Neuronal stem cell (in vitro differentiated cells): ENCODE results near the gene ZNF207.

ENCODE experiments used
- DNase-seq: peaks from one replicate; pipeline ENCODE4 v3.0.0-alpha.2; 2013; ENCODE audit warnings: low spot score
- H2AFZ ChIP-seq: one replicate; pipeline ENCODE4 v1.6.1; 2013; ENCODE audit warnings: mild to moderate bottlenecking, low read length, inconsistent platforms
- H2AK5ac ChIP-seq: 2 replicates; pipeline ENCODE4 v1.6.1; 2013; ENCODE audit warnings: low read depth, mild to moderate bottlenecking, inconsistent platforms, low read length, moderate library complexity, mixed read lengths
- H2BK120ac ChIP-seq: 2 replicates; pipeline ENCODE4 v1.6.1; 2013; ENCODE audit warnings: low read depth, mild to moderate bottlenecking, inconsistent platforms, low read length, moderate library complexity, mixed read lengths
- H2BK12ac ChIP-seq: one replicate; pipeline ENCODE4 v1.6.1; 2013; ENCODE audit warnings: low read length, inconsistent platforms
- H2BK15ac ChIP-seq: 2 replicates; pipeline ENCODE4 v1.6.1; 2013; ENCODE audit warnings: mild to moderate bottlenecking, low read length, inconsistent platforms, mixed read lengths
- H2BK5ac ChIP-seq: one replicate; pipeline ENCODE4 v1.6.1; 2013; ENCODE audit warnings: inconsistent platforms, mild to moderate bottlenecking, low read length, moderate library complexity
- H3K14ac ChIP-seq: one replicate; pipeline ENCODE4 v1.6.1; 2013; ENCODE audit warnings: low read length, inconsistent platforms
- H3K18ac ChIP-seq: 2 replicates; pipeline ENCODE4 v1.6.1; 2013; ENCODE audit warnings: low read length, inconsistent platforms
- H3K23ac ChIP-seq: 2 replicates; pipeline ENCODE4 v1.6.1; 2013; ENCODE audit warnings: low read depth, mild to moderate bottlenecking, mixed read lengths, low read length, inconsistent platforms; ENCODE audit not compliant: poor library complexity
- H3K27ac ChIP-seq: replicated peaks from 3 replicates; pipeline ENCODE4 v1.5.1; 2013; ENCODE audit warnings: low read length, inconsistent platforms
- H3K27me3 ChIP-seq, 3 experiments: 2 replicates each; pipeline ENCODE4 v1.6.1; 2013; ENCODE audit warnings: low read length in 3 of 3, mild to moderate bottlenecking in 2 of 3, inconsistent platforms in 1 of 3, low read depth in 1 of 3, mixed read lengths in 1 of 3, moderate library complexity in 1 of 3; ENCODE audit not compliant: control insufficient read depth in 3 of 3, insufficient read depth in 3 of 3
- H3K36me3 ChIP-seq, 2 donors: replicated peaks in 1 of 2; 2 replicates each; pipeline ENCODE4 v1.6.1; 2013; ENCODE audit warnings: low read length in 2 of 2; ENCODE audit not compliant: control insufficient read depth in 2 of 2, insufficient read depth in 2 of 2
- H3K4ac ChIP-seq: 2 replicates; pipeline ENCODE4 v1.6.1; 2013; ENCODE audit warnings: inconsistent platforms, mild to moderate bottlenecking, low read length, moderate library complexity
- H3K4me1 ChIP-seq, 2 donors: 1 replicate in 1 of 2; 2 replicates in 1 of 2; pipeline ENCODE4 v1.6.1; 2013; ENCODE audit warnings: low read length in 2 of 2, low read depth in 1 of 2; ENCODE audit not compliant: control insufficient read depth in 2 of 2, insufficient read depth in 1 of 2
- H3K4me2 ChIP-seq: one replicate; pipeline ENCODE4 v1.6.1; 2013; ENCODE audit warnings: mild to moderate bottlenecking, low read length, inconsistent platforms; ENCODE audit not compliant: insufficient read depth, poor library complexity, severe bottlenecking
- H3K4me3 ChIP-seq, 2 donors: 2 replicates each; pipeline ENCODE4 v1.5.1; 2013; ENCODE audit warnings: low read length in 2 of 2, mild to moderate bottlenecking in 2 of 2, inconsistent platforms in 1 of 2, moderate library complexity in 1 of 2
- H3K79me1 ChIP-seq: one replicate; pipeline ENCODE4 v1.6.1; 2013; ENCODE audit warnings: low read depth, mild to moderate bottlenecking, inconsistent platforms, low read length, moderate library complexity
- H3K9ac ChIP-seq: one replicate; pipeline ENCODE4 v1.6.1; 2013; ENCODE audit warnings: mild to moderate bottlenecking, low read depth, low read length, inconsistent platforms; ENCODE audit not compliant: poor library complexity
- H3K9me3 ChIP-seq, 2 donors: replicated peaks in 1 of 2; 2 replicates each; pipeline versions ENCODE3 to v1.6.1; 2013; ENCODE audit warnings: low read length in 2 of 2, mild to moderate bottlenecking in 2 of 2, inconsistent platforms in 1 of 2, low read depth in 1 of 2, mixed read lengths in 1 of 2, moderate library complexity in 1 of 2; ENCODE audit not compliant: control insufficient read depth in 2 of 2, insufficient read depth in 1 of 2
- H4K8ac ChIP-seq: one replicate; pipeline ENCODE4 v1.6.1; 2013; ENCODE audit warnings: low read depth, mild to moderate bottlenecking, inconsistent platforms, low read length, moderate library complexity
- H4K91ac ChIP-seq: one replicate; pipeline ENCODE4 v1.6.1; 2013; ENCODE audit warnings: low read length, low read depth, mild to moderate bottlenecking, inconsistent platforms; ENCODE audit not compliant: poor library complexity
- WGBS, 2 donors: extraction: QIAGEN DNeasy Blood & Tissue Kit; methylation state at CpG; one replicate each; pipeline ENCODE4 v1.1.7; 2013; ENCODE audit warnings: missing lambda C conversion rate in 2 of 2, mixed read lengths in 1 of 2; ENCODE audit not compliant: insufficient read length in 2 of 2, insufficient replicate concordance in 1 of 2; ENCODE audit errors: extremely low coverage in 2 of 2; 5-methylcytosine and 5-hydroxymethylcytosine counted together

The ZNF207 gene

DNA sequence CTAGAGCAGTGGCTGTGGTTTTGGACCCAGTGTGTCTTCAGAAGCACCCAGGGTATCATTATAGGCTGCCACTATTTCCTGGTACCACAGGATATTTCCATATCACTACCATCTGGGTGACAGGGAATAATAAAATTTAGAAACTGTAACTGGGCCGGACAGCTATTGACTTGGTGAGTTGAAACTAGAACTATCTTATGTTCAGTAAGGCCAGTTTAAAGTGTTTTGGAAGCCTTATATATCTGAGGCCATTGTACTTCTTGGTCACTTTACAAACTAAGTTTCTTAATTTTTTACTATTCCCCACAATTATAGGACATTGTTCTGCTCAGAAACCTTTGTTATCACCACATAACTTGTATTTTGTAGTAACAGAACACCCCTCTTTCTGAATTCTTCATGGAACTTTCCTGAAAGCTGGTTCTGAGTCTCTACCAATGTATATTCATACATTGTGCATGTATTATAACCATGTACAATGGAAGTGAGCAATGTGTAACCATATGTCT lies 34.0 kb downstream of the ZNF207 start:
- Histone ChIP-seq H2BK15ac (no peak overlapping the region), H2BK12ac (no peak overlapping the region), H3K4ac (no peak overlapping the region), H3K4me1 (no peaks in the 10 kb centered on the region), H2BK5ac (no peak overlapping the region), H3K79me1 (no peaks in the 10 kb centered on the region), H3K27me3 (no peaks in the 10 kb centered on the region), H3K14ac (no peak overlapping the region), H3K9ac (no peak overlapping the region), H3K23ac (no peak overlapping the region), H3K9me3 (no peaks in the 10 kb centered on the region), H3K4me2 (no peak overlapping the region), H3K4me3 (no peak overlapping the region), H3K18ac (no peak overlapping the region), H2BK120ac (no peak overlapping the region), H2AK5ac (no peak overlapping the region), H4K8ac (no peak overlapping the region), H4K91ac (no peak overlapping the region), H3K36me3 (peaks cover 2 to 48% of the 10 kb centered on the region in 2 donors), H2AFZ (no peak overlapping the region), H3K27ac (no peak overlapping the region)
- no peak for DNase-seq
- WGBS, 2 donors = no CpG with 5 or more reads among the region's 1 CpG

DNA sequence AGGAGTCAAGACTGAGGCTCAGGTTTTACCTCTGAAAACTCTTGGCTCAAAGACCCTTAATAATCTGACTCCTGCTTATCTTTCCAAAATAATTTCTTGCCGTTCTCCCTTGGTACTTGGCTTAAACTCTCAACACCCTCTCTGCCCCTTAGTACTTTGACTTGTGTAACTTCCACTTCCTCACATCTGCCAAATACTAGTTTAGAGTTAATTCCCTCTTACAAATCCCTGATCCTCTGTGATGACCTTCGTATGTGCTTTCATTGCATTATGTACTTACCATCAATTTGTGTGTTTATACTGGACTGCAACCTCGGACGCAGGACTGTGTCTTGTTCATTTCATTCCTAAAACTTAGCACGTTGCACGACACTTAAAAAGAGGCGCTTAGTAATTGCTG lies 35.2 kb downstream of the ZNF207 start:
- Histone ChIP-seq H2BK12ac (no peak overlapping the region), H3K4me1 (no peaks in the 10 kb centered on the region), H2AK5ac (no peak overlapping the region), H3K9me3 (no peaks in the 10 kb centered on the region), H2AFZ (no peak overlapping the region), H3K14ac (no peak overlapping the region), H3K23ac (no peak overlapping the region), H2BK5ac (no peak overlapping the region), H3K4me2 (no peak overlapping the region), H3K79me1 (no peaks in the 10 kb centered on the region), H3K4ac (no peak overlapping the region), H4K8ac (no peak overlapping the region), H2BK15ac (no peak overlapping the region), H3K27ac (no peak overlapping the region), H2BK120ac (no peak overlapping the region), H4K91ac (no peak overlapping the region), H3K9ac (no peak overlapping the region), H3K27me3 (no peaks in the 10 kb centered on the region), H3K36me3 (peaks cover 2 to 38% of the 10 kb centered on the region in 2 donors), H3K18ac (no peak overlapping the region), H3K4me3 (no peak overlapping the region)
- no peak for DNase-seq
- WGBS, 2 donors = no CpG with 5 or more reads among the region's 7 CpGs

DNA sequence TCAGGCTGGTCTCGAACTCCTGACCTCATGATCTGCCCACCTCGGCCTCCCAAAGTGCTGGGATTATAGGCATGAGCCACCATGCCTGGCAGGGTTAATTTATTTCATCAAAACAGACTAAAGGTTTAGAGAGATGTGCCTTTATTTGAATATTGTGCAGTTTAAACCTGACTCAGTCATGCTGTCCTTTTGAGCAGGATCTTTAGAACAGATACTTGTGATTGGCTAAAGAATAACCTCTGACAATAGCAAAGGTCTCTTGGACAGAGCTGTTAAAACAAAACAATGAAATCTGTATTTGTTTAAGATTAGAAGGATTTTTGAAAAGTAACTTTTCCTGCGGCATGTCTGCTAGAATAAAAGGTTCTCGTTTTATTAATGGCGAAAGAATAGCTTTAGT lies 36.0 kb downstream of the ZNF207 start:
- no peak overlapping the region for H3K27ac ChIP-seq

DNA sequence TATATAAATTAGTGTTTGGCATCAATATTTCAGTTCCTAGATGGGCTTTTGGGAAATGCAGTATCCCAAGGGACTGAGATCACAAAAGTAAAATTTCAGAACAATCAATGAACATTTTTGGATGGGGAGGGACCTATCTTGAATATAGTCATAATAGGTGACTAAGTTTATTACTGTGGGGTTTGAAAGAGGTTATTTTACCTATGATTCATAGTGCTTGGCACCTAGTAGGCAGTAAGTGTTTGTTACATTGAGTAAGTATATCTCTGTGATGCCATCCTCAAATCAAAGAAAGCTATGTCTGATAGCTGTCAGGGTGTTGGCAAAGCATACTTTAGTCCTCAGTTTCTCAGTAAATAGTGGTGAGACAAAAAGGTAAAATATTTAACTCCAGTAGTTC lies 36.9 kb downstream of the ZNF207 start:
- no peak overlapping the region for H3K4me3 ChIP-seq
- H2AFZ ChIP-seq = no peak overlapping the region
- H3K4me2 ChIP-seq = no peak overlapping the region
- no peak overlapping the region for H2AK5ac ChIP-seq
- no peak overlapping the region for H2BK15ac ChIP-seq
- H3K36me3 ChIP-seq = peaks cover 2 to 21% of the 10 kb centered on the region in 2 donors
- H3K4me1 ChIP-seq = no peaks in the 10 kb centered on the region
- no peak overlapping the region for H3K4ac ChIP-seq
- H3K14ac ChIP-seq = no peak overlapping the region
- H3K9ac ChIP-seq = no peak overlapping the region
- H3K23ac ChIP-seq = no peak overlapping the region
- no peak overlapping the region for H3K18ac ChIP-seq
- no peak overlapping the region for H2BK120ac ChIP-seq
- no peaks in the 10 kb centered on the region for H3K9me3 ChIP-seq
- H2BK5ac ChIP-seq = no peak overlapping the region
- H3K27ac ChIP-seq = no peak overlapping the region
- H3K27me3 ChIP-seq = no peaks in the 10 kb centered on the region
- H3K79me1 ChIP-seq = no peaks in the 10 kb centered on the region
- DNase-seq = no peak
- no peak overlapping the region for H4K91ac ChIP-seq
- H4K8ac ChIP-seq = no peak overlapping the region
- no peak overlapping the region for H2BK12ac ChIP-seq

More for the DNA sequence above, 36.0 kb downstream of the ZNF207 start:
- H2BK12ac ChIP-seq = no peak overlapping the region
- DNase-seq = no peak
- H2BK15ac ChIP-seq = no peak overlapping the region
- peaks cover 2 to 29% of the 10 kb centered on the region in 2 donors for H3K36me3 ChIP-seq
- H4K91ac ChIP-seq = no peak overlapping the region
- H3K9me3 ChIP-seq = no peaks in the 10 kb centered on the region
- no peak overlapping the region for H3K4me2 ChIP-seq
- H2BK5ac ChIP-seq = no peak overlapping the region
- no peak overlapping the region for H2AK5ac ChIP-seq
- H3K23ac ChIP-seq = no peak overlapping the region
- H3K79me1 ChIP-seq = no peaks in the 10 kb centered on the region
- no peak overlapping the region for H3K4ac ChIP-seq
- no peak overlapping the region for H3K18ac ChIP-seq
- no peaks in the 10 kb centered on the region for H3K4me1 ChIP-seq
- H3K14ac ChIP-seq = no peak overlapping the region
- no peak overlapping the region for H3K9ac ChIP-seq
- no peak overlapping the region for H3K4me3 ChIP-seq
- H2BK120ac ChIP-seq = no peak overlapping the region
- WGBS, 2 donors = no CpG with 5 or more reads among the region's 5 CpGs
- no peak overlapping the region for H4K8ac ChIP-seq
- no peaks in the 10 kb centered on the region for H3K27me3 ChIP-seq
- no peak overlapping the region for H2AFZ ChIP-seq
